HG03097 (cell line): ENCODE results near the gene INPP4B.
"Not testable (repeated sequence)": the region's sequence is repeated elsewhere in the genome, so short reads cannot be mapped to it uniquely, and the experiment has no call there.

Source experiments
- ATAC-seq: cut with Tn5 transposase; IDR thresholded peaks from one replicate; pipeline ENCODE4 v1.9.1; 2021; ENCODE audit not compliant: unreplicated experiment, low FRiP score

Gene INPP4B

DNA sequence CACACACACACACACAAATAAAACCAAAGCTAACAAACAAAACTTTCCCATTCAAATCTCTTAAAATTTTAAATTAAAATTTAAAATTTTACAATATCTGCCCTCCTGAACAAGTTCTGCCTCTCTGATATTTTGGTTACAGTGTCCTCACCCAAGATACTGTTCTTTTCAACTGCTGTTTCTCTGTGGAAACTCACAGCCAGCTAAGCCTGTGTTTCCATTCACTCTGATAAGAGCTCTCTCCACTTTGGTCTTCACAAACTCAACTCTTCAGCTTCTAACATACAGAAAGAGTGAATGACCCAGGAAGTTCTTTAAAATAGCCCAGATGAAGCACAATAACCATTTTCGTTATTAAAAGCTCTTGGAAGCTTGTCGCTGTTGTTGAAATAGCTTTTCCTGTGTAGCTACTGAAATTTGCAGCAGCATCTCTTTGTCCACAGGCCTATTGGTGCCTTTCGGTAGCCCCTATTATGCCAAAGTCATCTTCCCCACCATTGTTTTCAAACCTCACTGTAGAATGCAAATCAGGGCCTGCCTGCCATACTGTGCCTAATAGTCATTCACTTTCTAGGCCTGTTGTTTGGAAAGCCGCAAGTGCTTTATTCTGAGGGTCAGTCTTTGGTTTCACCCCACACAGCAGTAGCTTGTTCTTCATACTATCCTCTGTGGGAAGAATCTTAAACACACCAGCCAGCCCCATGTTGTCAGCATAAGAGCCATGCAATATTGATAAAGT lies 19.4 kb downstream of the INPP4B start:
- ATAC-seq, result no peak

DNA sequence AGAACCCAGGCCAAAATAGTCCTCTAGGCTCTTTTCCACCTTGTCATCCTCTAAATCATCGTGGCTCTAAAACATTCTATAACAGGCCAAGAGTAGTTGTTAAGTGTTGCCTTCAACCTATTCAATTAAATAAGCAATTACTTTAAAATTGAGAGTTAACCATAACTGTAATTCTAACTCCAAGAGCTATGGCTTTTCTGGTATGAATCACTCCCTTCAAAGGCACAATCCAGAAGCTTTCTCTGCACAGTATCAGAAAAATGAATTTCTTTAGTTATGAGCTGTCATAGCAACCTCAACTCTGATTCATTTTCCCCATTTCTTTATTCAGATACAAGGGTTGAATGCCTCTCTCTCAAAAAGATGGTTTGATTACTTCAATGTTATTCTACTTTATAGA lies 21.7 kb downstream of the INPP4B start:
- ATAC-seq, result no peak

DNA sequence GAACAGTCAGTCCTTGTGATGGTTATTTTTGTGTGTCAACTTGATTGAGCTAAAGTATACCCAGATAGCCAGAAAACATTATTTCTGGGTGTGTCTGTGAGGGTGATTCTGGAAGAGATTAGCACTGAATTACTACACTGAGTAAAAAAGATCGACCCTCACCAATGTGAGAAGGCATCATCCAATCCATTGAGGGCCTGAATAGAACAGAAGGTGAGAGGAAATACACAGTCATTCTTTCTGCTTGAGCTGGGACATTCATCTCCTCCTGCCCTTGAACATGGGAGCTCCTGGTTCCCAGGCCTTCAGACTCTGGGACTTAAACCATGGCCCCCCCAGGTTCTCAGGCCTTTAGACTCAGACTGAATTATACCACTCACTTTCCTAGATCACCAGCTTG lies 22.3 kb downstream of the INPP4B start:
- no peak for ATAC-seq

DNA sequence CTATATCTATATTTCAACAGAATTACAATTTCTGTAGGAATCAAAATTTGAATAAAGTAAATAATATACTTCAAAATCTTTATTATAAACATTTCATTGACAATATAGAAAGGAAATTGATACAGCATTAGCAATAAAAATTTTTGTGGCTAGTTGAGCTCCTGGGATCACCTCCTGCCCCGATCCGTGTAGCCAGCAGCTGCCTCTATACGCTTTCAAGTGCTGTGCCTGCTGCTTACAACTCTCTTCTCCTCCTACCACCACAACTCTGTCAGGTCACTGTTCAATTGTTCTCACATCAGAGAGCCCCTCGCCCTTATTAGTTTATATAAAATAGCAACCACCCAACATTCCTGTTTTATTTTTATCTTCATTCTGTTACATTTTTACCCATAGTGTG lies 27.6 kb downstream of the INPP4B start:
- ATAC-seq, result no peak

DNA sequence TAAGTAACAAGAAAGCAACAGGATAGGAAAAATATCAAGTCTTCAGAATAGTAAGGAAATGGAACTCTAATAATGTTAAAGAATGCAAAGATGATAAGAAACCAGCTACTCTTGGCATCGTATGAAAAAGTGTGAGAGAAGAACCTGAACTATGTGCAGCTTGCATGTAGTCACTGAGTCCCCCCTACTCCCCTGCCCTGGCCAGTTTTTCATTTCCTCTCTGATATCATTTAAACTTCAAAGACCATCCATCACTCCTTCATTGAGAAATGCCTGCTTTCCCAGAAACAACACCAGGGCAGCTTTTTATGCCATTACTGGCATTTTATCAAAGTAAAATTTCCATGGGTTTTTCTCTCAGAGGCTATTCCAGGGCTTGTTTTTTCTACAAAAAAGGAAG lies 28.1 kb downstream of the INPP4B start:
- ATAC-seq, result no peak

DNA sequence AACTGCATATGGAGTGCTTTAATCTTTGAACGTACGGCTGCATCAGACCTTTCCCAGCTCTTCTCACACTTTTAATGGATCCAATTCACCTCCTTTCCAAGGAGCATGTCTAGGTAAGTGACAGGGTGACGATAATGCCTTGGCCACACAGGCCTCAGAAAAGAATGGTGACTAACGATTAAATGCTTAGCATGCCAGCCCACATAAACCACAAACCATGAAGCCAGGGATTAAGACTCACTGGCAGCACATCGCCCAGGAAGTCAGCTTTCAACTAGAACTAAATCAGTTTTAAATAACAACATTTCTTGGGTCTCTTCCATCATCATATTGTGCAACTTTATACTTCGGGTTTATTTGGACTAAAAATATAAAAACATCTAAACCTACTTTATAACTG lies 28.7 kb downstream of the INPP4B start:
- no peak for ATAC-seq

DNA sequence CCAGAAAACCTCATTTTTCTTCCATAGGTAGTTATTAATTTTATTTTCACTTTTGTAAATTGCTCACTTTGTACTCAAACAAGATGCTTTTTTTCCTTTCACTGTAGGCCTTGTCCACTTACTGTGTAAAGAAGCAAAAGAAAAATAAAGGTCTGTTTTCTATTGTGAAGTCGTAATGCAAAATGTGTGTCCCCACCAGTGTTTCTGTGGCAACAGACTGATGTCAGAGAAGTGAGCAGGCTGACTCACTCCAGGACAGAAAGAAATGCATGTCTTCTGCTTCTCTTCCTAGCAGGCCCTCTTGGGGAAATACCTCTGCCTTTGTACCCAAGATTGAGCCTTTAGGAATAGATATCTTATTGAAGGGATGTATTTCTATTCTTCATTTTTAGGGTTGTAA lies 30.3 kb downstream of the INPP4B start:
- ATAC-seq, result no peak

DNA sequence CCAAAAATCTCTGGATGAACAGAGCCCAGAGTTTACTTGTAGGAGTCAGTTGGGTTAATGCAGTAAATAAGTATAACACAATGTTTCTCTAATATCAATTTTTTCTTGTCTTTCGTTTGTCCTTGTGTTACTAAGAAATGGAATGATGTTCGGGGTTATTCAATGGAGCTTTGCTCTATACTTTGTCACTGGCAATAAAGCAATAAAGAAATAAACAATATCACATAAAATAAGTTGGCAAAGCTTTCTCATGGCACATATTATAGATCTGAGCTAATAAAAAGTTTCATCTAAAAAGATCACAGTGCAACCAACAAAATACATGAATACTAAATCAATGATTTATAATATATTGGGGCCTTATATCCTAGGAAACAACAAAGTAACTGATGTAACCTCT lies 32.7 kb downstream of the INPP4B start:
- ATAC-seq, result no peak

DNA sequence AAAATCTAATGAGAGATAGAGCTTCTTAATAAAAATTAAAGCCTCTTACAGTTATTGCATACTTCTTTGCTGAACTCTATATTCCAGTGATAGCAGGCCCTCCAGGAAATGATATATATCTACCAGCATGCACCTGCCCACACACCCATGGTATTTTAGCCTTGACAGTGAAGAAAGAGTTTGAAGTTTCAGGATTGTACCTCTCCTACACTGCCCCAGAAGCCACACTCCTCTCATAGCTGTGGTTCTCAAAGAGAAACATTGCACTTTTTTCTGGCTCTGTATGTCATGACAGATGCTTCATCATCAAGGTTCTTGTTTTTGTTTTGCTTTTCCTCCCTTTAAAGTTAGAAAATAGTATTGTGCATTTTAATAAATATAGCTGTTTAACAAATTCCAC lies 34.0 kb downstream of the INPP4B start:
- ATAC-seq, result no peak

DNA sequence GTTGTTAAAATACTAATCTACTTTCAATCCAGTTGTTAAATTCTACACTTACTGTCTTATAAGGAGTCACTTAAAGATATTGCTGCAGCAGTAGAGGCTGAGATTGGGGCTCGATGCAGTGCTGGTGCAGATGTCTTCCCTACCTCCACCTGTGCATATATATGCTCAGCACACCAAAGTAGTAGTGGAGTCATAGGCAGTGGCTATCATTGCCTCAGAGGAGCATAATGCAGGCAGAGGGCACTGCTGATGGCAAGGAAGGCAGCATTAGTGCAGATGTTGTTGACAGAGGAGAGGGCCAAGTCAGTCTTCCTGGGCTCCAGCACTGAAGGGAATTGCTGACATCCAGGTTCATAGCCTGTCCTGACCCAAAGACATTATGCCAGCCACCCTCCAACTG lies 35.1 kb downstream of the INPP4B start:
- ATAC-seq, result no peak

DNA sequence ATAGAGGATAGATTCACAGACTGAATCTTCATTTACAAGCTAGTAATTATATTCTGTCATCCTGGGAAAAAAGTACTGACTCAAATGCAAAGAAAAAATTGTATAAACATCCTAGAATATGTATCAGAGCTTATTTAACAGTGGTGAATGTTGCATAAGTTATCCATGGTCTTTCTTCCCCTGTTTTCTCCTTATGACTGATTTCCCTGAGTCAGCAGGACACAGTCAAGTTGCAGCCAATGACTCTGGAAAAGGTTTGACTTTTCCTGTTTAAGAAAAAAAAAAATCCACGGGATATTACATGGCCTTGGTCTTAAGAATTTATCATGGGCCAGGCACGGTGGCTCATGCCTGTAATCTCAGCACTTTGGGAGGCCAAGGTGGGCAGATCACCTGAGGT lies 36.5 kb downstream of the INPP4B start:
- no peak for ATAC-seq

DNA sequence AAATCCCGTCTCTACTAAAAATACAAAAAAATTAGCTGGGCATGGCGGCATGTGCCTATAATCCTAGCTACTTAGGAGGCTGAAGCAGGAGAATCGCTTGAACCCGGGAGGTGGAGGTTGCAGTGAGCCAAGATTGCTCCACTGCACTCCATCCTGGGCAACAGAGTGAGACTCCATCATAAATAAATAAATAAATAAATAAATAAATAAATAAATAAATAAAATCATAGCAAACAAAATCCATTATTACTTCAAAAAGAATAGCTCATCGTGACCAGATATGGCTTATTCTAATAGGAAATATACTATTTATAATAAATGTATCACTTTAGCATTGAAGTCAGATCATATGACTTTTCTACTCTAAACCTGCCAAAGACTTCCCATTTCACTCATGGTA lies 42.2 kb downstream of the INPP4B start:
- not testable (repeated sequence) for ATAC-seq

DNA sequence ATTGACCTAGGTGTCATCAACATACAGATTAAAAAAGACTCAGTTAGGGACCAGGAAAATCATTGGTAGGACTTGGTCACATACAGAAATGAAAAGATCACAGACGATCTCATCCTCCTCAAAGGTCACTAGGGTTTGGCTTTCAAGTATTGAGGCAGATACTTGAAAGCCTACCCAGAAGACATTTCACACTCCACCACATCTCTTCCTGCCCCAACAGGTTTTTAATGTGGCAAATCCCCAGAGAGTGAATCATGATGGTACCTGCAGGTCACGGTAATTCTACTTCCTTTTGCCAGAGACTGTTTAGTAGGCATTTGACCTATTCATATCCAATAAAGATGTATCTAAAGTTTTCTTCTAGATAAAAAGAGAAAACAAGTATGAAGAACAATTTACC lies 44.1 kb downstream of the INPP4B start:
- no peak for ATAC-seq

DNA sequence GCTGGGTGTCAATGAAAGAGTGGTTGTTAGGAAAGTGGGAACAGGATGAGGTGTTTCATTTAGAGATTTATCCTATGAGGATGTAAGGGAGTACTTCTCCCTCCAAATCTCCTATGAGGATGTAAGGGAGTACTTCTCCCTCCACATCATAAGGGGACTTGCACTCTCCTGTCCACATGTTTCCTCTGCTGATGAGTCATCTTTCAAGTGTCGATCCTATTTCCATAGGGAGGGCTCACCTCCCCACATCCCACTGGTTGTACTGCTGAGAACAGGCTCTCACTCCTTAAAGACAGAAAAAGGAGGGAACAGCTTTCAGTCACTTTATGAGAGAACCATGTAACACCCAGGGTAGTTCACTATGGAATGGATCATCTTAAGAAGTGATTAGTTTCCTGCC lies 65.0 kb downstream of the INPP4B start:
- ATAC-seq, result no peak

DNA sequence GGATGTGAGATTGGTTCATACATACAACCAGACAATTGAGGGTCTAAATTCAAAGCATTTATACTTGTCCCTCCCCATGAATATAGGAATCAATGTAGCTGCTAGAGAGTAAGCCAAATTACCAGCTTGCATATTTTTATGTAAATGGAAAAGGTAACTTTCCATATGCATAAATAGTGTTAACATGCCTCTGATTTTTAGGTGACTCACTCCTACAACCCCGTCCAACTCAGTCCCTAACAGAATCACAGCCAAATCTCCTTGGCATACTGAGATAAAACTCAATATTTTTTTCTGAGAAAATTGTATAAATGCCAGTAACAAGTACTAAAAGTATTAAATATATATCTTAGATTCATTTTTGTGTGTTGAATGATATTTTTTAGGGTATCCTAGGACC lies 67.2 kb downstream of the INPP4B start:
- no peak for ATAC-seq

DNA sequence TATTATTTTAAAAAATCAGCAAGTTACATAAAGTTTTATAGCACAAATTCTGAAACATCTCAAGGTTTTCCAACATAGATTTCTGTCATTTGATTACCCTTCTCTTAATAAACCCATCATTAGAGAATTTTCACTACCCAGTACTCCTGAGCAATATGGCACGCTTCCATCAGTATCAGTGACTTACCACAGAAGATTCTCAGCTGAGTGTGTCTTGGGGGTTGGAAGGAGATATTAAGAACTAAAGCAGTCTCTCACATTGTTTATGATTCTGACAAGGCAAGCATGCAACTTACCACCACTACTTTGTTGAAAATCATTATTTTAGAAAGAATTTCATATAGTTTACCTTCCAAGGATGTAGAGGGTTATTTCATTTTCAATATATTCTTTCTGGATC lies 67.7 kb downstream of the INPP4B start:
- ATAC-seq, result no peak

DNA sequence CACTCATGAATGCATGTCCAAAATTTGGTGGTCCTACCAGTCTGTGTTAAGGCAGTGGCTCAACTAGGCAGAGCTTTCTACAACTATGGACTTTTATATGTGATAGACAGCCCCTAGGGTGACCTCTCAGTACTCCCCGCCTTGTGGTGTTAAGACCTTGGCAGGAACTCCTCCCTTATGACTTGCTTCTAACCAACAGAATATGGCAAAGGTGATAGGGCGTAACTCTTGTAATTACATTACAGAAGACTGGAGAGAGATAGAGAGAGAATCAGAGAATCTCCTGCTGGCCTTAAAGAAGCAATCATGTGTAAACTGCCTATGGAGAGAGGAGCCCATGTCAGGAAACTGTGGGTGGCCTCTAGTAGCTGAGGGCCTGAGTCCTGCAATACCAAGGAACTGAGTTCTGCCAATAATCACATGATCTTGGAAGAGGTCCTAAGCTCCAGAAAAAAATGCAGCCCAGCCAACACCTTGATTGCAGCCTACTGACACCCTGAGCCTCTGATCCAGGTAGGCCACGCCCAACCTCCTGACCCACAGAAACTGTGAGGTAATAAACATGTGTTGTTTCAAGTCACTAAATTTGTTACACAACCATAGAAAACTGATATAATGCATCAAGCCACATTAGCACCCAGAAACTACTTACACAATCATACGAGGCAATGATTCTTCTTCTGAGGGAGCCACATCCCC lies 68.9 kb downstream of the INPP4B start:
- no peak for ATAC-seq

DNA sequence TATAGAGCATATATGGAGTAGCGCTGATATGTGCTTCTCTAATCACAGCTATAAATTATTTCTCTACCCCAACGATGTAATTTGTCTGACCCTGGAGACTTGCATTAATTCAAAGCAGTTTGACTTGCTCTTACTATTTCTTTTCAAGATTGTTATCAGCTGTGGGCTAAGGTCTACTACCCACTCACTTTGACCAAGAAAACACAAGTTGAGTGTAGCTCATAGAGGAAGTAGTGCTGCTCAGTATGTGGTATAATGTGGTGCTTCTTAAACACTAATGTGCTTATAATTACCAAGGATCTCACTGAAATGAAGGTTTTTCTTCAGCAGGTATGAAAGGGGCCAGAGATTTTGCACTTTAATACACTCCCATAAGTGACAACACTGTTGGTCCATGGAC lies 70.1 kb downstream of the INPP4B start:
- ATAC-seq, result no peak

DNA sequence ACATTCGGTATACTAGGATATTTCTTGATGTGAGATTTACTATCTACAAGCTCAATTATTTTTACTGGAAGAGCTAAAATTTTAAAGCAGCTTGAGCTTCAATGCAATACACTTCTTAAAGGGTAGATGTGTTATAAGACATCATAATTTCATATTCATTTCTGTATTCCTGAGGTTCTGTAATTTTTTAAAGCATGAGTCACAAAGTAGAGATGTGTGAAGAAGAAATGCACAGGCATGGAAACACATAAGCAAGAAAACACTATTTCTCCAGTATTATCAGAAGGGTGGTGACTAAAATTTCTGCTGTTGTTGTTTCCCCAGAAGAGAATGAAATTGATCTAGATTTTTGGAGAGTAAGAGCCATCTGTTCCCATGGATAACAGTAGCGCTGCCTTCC lies 72.6 kb downstream of the INPP4B start:
- no peak for ATAC-seq

DNA sequence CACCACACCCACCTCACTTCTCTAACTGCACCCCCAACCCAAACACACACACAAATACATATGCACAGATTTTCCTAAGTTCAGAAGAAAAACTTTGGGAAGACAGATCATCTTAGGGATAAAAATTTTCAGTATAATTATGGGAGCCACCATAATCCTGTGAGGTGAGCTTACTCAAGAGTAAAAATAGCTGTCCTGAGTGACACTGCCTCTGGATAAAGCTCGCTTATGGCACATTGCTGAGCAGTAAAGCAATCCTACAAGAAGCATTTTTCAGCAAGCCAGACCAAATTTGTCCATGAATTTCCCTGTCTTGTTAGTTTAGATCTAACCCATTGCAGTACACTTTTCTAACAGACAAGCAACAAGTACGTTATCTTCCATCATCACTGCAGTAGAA lies 83.8 kb downstream of the INPP4B start:
- ATAC-seq, result no peak

DNA sequence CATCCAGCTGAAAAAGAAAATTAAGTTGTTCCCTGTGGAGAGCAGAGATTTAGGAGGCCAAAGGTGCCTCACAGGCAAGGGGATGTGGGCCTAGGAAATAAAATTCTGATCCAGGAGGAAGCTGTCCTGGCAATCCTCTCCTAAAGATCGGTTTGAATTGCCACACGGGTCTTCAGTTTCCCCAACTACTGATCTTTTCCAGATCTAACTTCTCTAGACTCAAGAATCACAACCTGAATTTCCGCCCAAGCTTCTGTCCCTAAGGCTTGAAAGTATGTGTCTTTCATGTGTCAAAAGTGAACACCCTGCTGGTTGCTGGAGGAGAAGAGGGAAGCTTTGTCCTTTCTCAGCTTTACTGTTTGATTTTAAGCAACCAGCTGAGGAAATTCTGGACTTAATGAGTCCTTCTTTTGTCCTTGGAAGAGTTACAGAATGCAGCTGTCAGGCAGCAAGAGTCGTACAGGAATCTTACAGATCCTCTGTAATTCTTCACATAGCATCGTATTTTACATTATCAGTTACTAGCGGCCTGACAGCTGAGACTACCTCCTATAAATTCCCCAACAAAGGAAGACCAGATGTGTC lies 93.8 kb downstream of the INPP4B start:
- ATAC-seq, result no peak
